IMR-90 (cell line): ENCODE data around the gene KCNK3. TPM values are rescaled to one million over a fixed set of nuclear protein-coding genes. Genes with fewer than 3 reads are reported as not detected.

Experiments
- ATAC-seq: fragments of 200-7000 bp; cut with Tn5 transposase; 2 replicates; pipeline ENCODE4 v1.9.1; 2020; ENCODE audit warnings: low read depth, mild to moderate bottlenecking, moderate library complexity
- BruUV-seq: library from RNA; stranded (reverse); fragments of 400-500 nt; replicated peaks from 2 replicates; lab custom pipeline; 2021; lab: Mats Ljungman, UMichigan
- CTCF ChIA-PET: fragments of 300-600 bp; formaldehyde crosslinking; extraction: SDS; loops from one replicate; lab custom pipeline; 2021; ENCODE audit warnings: antibody characterized with exemption; lab: Yijun Ruan, JAX
- POLR2A ChIA-PET: fragments of 300-600 bp; sonication (Branson Sonifier 250); formaldehyde crosslinking; loops from one replicate; lab custom pipeline; 2022; ENCODE audit warnings: antibody characterized with exemption; ENCODE audit not compliant: unreplicated experiment; lab: Charles Lee
- DNase-seq: peaks from one replicate; pipeline ENCODE4 v3.0.0; 2013
- H2AFZ ChIP-seq: replicated peaks from 2 replicates; pipeline ENCODE3; 2013; ENCODE audit warnings: low read length, mild to moderate bottlenecking; ENCODE audit not compliant: poor library complexity
- H2AK5ac ChIP-seq: 2 replicates; pipeline ENCODE4 v1.6.1; 2013; ENCODE audit warnings: low read depth, low read length, inconsistent platforms
- H2AK9ac ChIP-seq: replicated peaks from 2 replicates; pipeline ENCODE3; 2013; ENCODE audit warnings: mild to moderate bottlenecking, low read depth, low read length, moderate library complexity; ENCODE audit not compliant: poor library complexity
- H2BK120ac ChIP-seq: 2 replicates; pipeline ENCODE4 v1.6.1; 2013; ENCODE audit warnings: low read depth, low read length, inconsistent platforms
- H2BK15ac ChIP-seq: 3 replicates; pipeline ENCODE4 v1.6.1; 2013; ENCODE audit warnings: low read depth, low read length, inconsistent platforms
- H2BK20ac ChIP-seq: 2 replicates; pipeline ENCODE4 v1.6.1; 2013; ENCODE audit warnings: low read depth, mild to moderate bottlenecking, inconsistent platforms, low read length, moderate library complexity
- H2BK5ac ChIP-seq: 2 replicates; pipeline ENCODE4 v1.6.1; 2013; ENCODE audit warnings: mild to moderate bottlenecking, low read depth, low read length, inconsistent platforms; ENCODE audit not compliant: poor library complexity, severe bottlenecking
- H3K14ac ChIP-seq: replicated peaks from 2 replicates; pipeline ENCODE4 v1.6.1; 2013; ENCODE audit warnings: low read depth, low read length, inconsistent platforms
- H3K18ac ChIP-seq: 2 replicates; pipeline ENCODE4 v1.6.1; 2013; ENCODE audit warnings: low read depth, low read length, control low read depth
- H3K23ac ChIP-seq: 2 replicates; pipeline ENCODE4 v1.6.1; 2013; ENCODE audit warnings: low read depth, low read length, inconsistent platforms
- H3K27ac ChIP-seq: 2 replicates; pipeline ENCODE4 v1.5.1; 2013; ENCODE audit warnings: mild to moderate bottlenecking, control low read depth, low read length; ENCODE audit not compliant: insufficient read depth
- H3K27me3 ChIP-seq: 2 replicates; pipeline ENCODE4 v1.6.1; 2013; ENCODE audit warnings: low read length; ENCODE audit not compliant: control insufficient read depth, insufficient read depth
- H3K36me3 ChIP-seq: 2 replicates; pipeline ENCODE4 v1.6.1; 2013; ENCODE audit warnings: low read length, mixed read lengths; ENCODE audit not compliant: control insufficient read depth, insufficient read depth
- H3K4ac ChIP-seq: 2 replicates; pipeline ENCODE4 v1.6.1; 2013; ENCODE audit warnings: low read depth, low read length, inconsistent platforms
- H3K4me1 ChIP-seq: 2 replicates; pipeline ENCODE4 v1.6.1; 2013; ENCODE audit warnings: low read length, mixed read lengths; ENCODE audit not compliant: control insufficient read depth, insufficient read depth
- H3K4me2 ChIP-seq: 2 replicates; pipeline ENCODE4 v1.6.1; 2013; ENCODE audit warnings: low read depth, mild to moderate bottlenecking, control low read depth, low read length, moderate library complexity
- H3K4me3 ChIP-seq: 2 replicates; pipeline ENCODE4 v1.5.1; 2013; ENCODE audit warnings: low read depth, mild to moderate bottlenecking, control low read depth, low read length, moderate library complexity; ENCODE audit not compliant: insufficient read depth
- H3K56ac ChIP-seq: 2 replicates; pipeline ENCODE4 v1.6.1; 2013; ENCODE audit warnings: low read length, inconsistent platforms; ENCODE audit not compliant: insufficient read depth; ENCODE audit errors: extremely low read depth
- H3K79me1 ChIP-seq, 2 experiments: 2 replicates each; pipeline ENCODE4 v1.6.1; 2013; ENCODE audit warnings: low read length in 2 of 2, inconsistent platforms in 1 of 2, low read depth in 1 of 2
- H3K9ac ChIP-seq: 2 replicates; pipeline ENCODE4 v1.6.1; 2013; ENCODE audit warnings: low read depth, low read length, control low read depth
- H3K9me1 ChIP-seq: 2 replicates; pipeline ENCODE4 v1.6.1; 2013; ENCODE audit warnings: low read length, inconsistent platforms; ENCODE audit not compliant: insufficient read depth
- H3K9me3 ChIP-seq: 2 replicates; pipeline ENCODE4 v1.6.1; 2013; ENCODE audit warnings: low read length; ENCODE audit not compliant: control insufficient read depth, insufficient read depth
- H4K20me1 ChIP-seq: 2 replicates; pipeline ENCODE4 v1.6.1; 2013; ENCODE audit warnings: low read length, inconsistent platforms; ENCODE audit not compliant: insufficient read depth
- H4K5ac ChIP-seq: 2 replicates; pipeline ENCODE4 v1.6.1; 2013; ENCODE audit warnings: mild to moderate bottlenecking, low read depth, low read length, control low read depth
- H4K8ac ChIP-seq, 2 experiments: 2 replicates each; pipeline ENCODE4 v1.6.1; 2013; ENCODE audit warnings: low read depth in 2 of 2, low read length in 2 of 2, control low read depth in 1 of 2, inconsistent platforms in 1 of 2
- H4K91ac ChIP-seq: 2 replicates; pipeline ENCODE4 v1.6.1; 2013; ENCODE audit warnings: low read depth, low read length, inconsistent platforms; ENCODE audit not compliant: insufficient read depth
- BHLHE40 ChIP-seq: fragments of 150-350 bp; IDR thresholded peaks from 2 replicates; pipeline ENCODE4 v1.6.1; 2016; ENCODE audit warnings: mild to moderate bottlenecking, low read depth, low read length
- CEBPB ChIP-seq: IDR thresholded peaks from 2 replicates; pipeline ENCODE4 v1.6.1; 2012; ENCODE audit warnings: low read depth, low read length, improper control_type of control experiment
- CHD1 ChIP-seq: IDR thresholded peaks from 2 replicates; pipeline ENCODE4 v1.6.1; 2012; ENCODE audit warnings: low read depth, low read length, improper control_type of control experiment
- FOS ChIP-seq: fragments of 150-350 bp; IDR thresholded peaks from 2 replicates; pipeline ENCODE4 v1.6.1; 2016; ENCODE audit warnings: low read depth, low read length
- MAFK ChIP-seq: IDR thresholded peaks from 2 replicates; pipeline ENCODE4 v1.6.1; 2012; ENCODE audit warnings: low read depth, low read length, improper control_type of control experiment
- MAZ ChIP-seq: IDR thresholded peaks from 2 replicates; pipeline ENCODE4 v1.6.1; 2012; ENCODE audit warnings: low read depth, mild to moderate bottlenecking, low read length, improper control_type of control experiment, moderate library complexity, borderline replicate concordance
- MXI1 ChIP-seq: IDR thresholded peaks from 2 replicates; pipeline ENCODE4 v1.6.1; 2012; ENCODE audit warnings: low read depth, mild to moderate bottlenecking, low read length, moderate library complexity, borderline replicate concordance
- NFE2L2 ChIP-seq: fragments of 150-350 bp; IDR thresholded peaks from 2 replicates; pipeline ENCODE4 v1.6.1; 2016; ENCODE audit warnings: low read depth, mild to moderate bottlenecking, low read length
- POLR2A ChIP-seq: IDR thresholded peaks from 2 replicates; pipeline ENCODE4 v1.6.1; 2012; ENCODE audit warnings: mild to moderate bottlenecking, low read depth, low read length
- RAD21 ChIP-seq: IDR thresholded peaks from 2 replicates; pipeline ENCODE4 v1.6.1; 2012; ENCODE audit warnings: low read length, improper control_type of control experiment
- RFX5 ChIP-seq: IDR thresholded peaks from 2 replicates; pipeline ENCODE4 v1.8.0; 2012; ENCODE audit warnings: low read depth, mild to moderate bottlenecking, low read length, moderate library complexity
- SMC3 ChIP-seq: fragments of 150-350 bp; IDR thresholded peaks from 2 replicates; pipeline ENCODE4 v1.6.1; 2016; ENCODE audit warnings: low read depth, mild to moderate bottlenecking, antibody characterized with exemption, low read length, moderate library complexity
- USF2 ChIP-seq: fragments of 150-350 bp; IDR thresholded peaks from 2 replicates; pipeline ENCODE4 v1.6.1; 2017; ENCODE audit warnings: mild to moderate bottlenecking, antibody characterized with exemption, low read length, low read depth
- WGBS, 2 experiments: methylation state at CpG; one replicate each; pipeline versions ENCODE4 v1.1.5 to v1.1.7; 2013; ENCODE audit warnings: missing lambda C conversion rate in 2 of 2; ENCODE audit not compliant: insufficient read length in 1 of 2; ENCODE audit errors: extremely low coverage in 2 of 2; 5-methylcytosine and 5-hydroxymethylcytosine counted together
- dilution Hi-C: fragments of 300-500 bp; cut with HindIII; formaldehyde crosslinking; loops from one replicate; pipeline ENCODE4 v1.14.3; 2018; ENCODE audit warnings: low sequenced_read_pairs; ENCODE audit not compliant: unreplicated experiment
- in situ Hi-C: fragments of 300-500 bp; cut with MboI; formaldehyde crosslinking; loops from 3 replicates; pipeline ENCODE4 v1.14.3; 2019; ENCODE audit warnings: low sequenced_read_pairs, inconsistent platforms, mixed read lengths
- intact Hi-C: fragments of 100-400 bp; cut with micrococcal nuclease; formaldehyde crosslinking; loops from 2 replicates; pipeline ENCODE4 v1.10.0; 2022
- polyA plus RNA-seq, 3 experiments: library from polyadenylated mRNA; depleted of rRNA; stranded (reverse); fragments of >200 nt; gene quantifications; 2 replicates each; pipeline ENCODE4 v1.2.3, GENCODE V29; 2012; ENCODE audit warnings: low replicate concordance in 1 of 3
- total RNA-seq: library from RNA; depleted of rRNA; stranded (reverse); fragments of >200 nt; gene quantifications from 2 replicates; pipeline ENCODE4 v1.2.3, GENCODE V29; 2012
- TF ChIP-seq, protein P1 (sequence below): conservative IDR thresholded peaks from 2 replicates; pipeline ENCODE4 v1.5.1; 2012; ENCODE audit warnings: mild to moderate bottlenecking, low read depth, low read length, improper control_type of control experiment

The KCNK3 gene
- total and polyA plus RNA-seq, 2 of the 4 experiments (the other 2 are of a cell fraction) = under 0.01 to 0.03 TPM

DNA sequence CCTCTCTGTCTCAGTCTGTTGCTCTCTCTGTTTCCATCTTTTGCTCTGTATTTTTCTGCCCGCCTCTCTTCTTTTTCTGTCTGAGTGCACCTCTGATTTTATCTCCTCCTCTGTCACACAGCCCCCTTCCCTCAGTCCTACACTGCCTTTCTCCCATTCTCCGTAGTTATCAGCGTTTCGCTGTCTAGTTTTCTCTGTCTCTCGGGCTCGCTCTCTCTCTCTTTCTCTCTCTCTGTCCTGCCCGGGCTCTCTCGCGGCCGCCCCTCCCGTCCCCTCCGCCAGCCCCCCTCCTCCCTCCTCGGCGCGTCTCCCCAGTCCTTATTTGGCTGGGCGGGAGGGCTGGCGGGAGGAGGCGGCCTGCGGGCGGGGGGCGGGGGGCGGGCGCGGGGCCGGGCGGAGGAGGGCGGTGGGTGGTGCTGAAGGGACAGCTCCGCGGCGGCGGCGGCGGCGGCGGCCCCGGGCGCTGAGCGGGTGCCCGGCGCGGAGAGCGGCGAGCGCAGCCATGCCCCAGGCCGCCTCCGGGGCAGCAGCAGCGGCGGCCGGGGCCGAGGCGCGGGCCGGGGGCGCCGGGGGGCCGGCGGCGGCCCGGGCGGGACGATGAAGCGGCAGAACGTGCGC lies at the start of gene KCNK3 (continued):
- TF ChIP-seq CEBPB (no peak), SMC3 (no peak)

GRCh38 chr2:26644188-26644835 lies 48.2 kb upstream of the KCNK3 start:
- Histone ChIP-seq H3K14ac (no peak overlapping the region), H2BK15ac (no peak overlapping the region), H3K9ac (no peak overlapping the region), H2BK5ac (no peak overlapping the region), H2AK5ac (no peak overlapping the region), H3K4me3 (no peak overlapping the region), H3K27ac (no peak overlapping the region), H4K20me1 (no peaks in the 10 kb centered on the region), H2AK9ac (no peak overlapping the region), H4K8ac (no peak overlapping the region), H3K23ac (no peak overlapping the region), H3K4ac (no peak overlapping the region), H3K4me2 (no peak overlapping the region), H3K27me3 (peaks cover 45% of the 10 kb centered on the region), H3K9me1 (no peaks in the 10 kb centered on the region), H2AFZ (no peak overlapping the region), H3K4me1 (peaks cover 2% of the 10 kb centered on the region; the same call in 1 of the 2 replicates), H2BK20ac (no peak overlapping the region), H3K56ac (no peak overlapping the region), H4K5ac (no peak overlapping the region), H3K9me3 (no peaks in the 10 kb centered on the region), H3K79me1 (no peaks in the 10 kb centered on the region), H3K18ac (no peak overlapping the region), H2BK120ac (no peak overlapping the region), H3K36me3 (no peaks in the 10 kb centered on the region), H4K91ac (no peak overlapping the region)
- intact Hi-C loops (no loop called here), dilution Hi-C loops (no loop called here), in situ Hi-C loops (no loop called here)
- ChIA-PET POLR2A (no interaction called here), CTCF (no interaction called here)
- BruUV-seq = no TSS peak
- no peak for ATAC-seq
- WGBS, 2 experiments = 88% methylated on average over 3 of the region's 13 CpGs; no CpG with 5 or more reads in 1 of the 2 experiments
- DNase-seq = no peak
- TF ChIP-seq POLR2A (no peak), RFX5 (no peak), BHLHE40 (no peak), CEBPB (no peak), MAZ (no peak), MXI1 (no peak), NFE2L2 (no peak), RAD21 (no peak), SMC3 (no peak), USF2 (no peak), CHD1 (no peak), MAFK (no peak), FOS (no peak)
- TF ChIP-seq, protein P1, sequence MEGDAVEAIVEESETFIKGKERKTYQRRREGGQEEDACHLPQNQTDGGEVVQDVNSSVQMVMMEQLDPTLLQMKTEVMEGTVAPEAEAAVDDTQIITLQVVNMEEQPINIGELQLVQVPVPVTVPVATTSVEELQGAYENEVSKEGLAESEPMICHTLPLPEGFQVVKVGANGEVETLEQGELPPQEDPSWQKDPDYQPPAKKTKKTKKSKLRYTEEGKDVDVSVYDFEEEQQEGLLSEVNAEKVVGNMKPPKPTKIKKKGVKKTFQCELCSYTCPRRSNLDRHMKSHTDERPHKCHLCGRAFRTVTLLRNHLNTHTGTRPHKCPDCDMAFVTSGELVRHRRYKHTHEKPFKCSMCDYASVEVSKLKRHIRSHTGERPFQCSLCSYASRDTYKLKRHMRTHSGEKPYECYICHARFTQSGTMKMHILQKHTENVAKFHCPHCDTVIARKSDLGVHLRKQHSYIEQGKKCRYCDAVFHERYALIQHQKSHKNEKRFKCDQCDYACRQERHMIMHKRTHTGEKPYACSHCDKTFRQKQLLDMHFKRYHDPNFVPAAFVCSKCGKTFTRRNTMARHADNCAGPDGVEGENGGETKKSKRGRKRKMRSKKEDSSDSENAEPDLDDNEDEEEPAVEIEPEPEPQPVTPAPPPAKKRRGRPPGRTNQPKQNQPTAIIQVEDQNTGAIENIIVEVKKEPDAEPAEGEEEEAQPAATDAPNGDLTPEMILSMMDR = no peak
